HepG2 (cell line): ENCODE measurements around the gene PCNT. TPM values are rescaled to one million over a fixed set of nuclear protein-coding genes. Genes with fewer than 3 reads are reported as not detected.

ENCODE experiments used
- ATAC-seq: fragments of 200-7000 bp; cut with Tn5 transposase; 3 replicates; pipeline ENCODE4 v1.9.1; 2020; ENCODE audit warnings: mild to moderate bottlenecking, moderate library complexity
- BruUV-seq: library from RNA; stranded (reverse); fragments of 400-500 nt; replicated peaks from 2 replicates; lab custom pipeline; 2021; lab: Mats Ljungman, UMichigan
- CTCF ChIA-PET: fragments of 300-600 bp; formaldehyde crosslinking; extraction: SDS; loops from one replicate; lab custom pipeline; 2021; ENCODE audit warnings: low total read pairs, inconsistent platforms, low intra/inter-chr PET ratio; lab: Yijun Ruan, JAX
- POLR2A ChIA-PET: fragments of 350-600 bp; sonication (Branson Sonifier 250); formaldehyde crosslinking; loops from one replicate; lab custom pipeline; 2020; ENCODE audit warnings: antibody characterized with exemption, inconsistent platforms; lab: Yijun Ruan, JAX
- DNase-seq: peaks from one replicate; pipeline ENCODE4 v3.0.0-alpha.2; 2015; ENCODE audit warnings: low spot score
- FAIRE-seq: peaks from 3 replicates; lab custom pipeline; 2011; peaks lifted over from hg19 to GRCh38; lab: Jason Lieb, UNC
- H2AFZ ChIP-seq: one replicate; pipeline ENCODE4 v1.6.1; 2011; ENCODE audit warnings: low read length, inconsistent platforms
- H3K27ac ChIP-seq: fragments of 300-600 bp; 3 replicates; pipeline ENCODE4 v1.8.0; 2011; ENCODE audit warnings: mixed run types, mild to moderate bottlenecking, mixed read lengths, low read length, inconsistent platforms; ENCODE audit not compliant: insufficient read depth; ENCODE audit errors: extremely low read length
- H3K27me3 ChIP-seq, 2 experiments: fragments of 200-600 bp in 1 of 2; 2 replicates in 1 of 2; 3 replicates in 1 of 2; pipeline versions ENCODE4 v1.6.0 to v1.8.0; 2011; ENCODE audit warnings: low read length in 2 of 2, mild to moderate bottlenecking in 2 of 2, moderate library complexity in 2 of 2, inconsistent platforms in 1 of 2; ENCODE audit not compliant: insufficient read depth in 2 of 2, control insufficient read depth in 1 of 2
- H3K36me3 ChIP-seq, 2 experiments: fragments of 200-600 bp in 1 of 2; replicated peaks in 1 of 2; 2 replicates in 1 of 2; 3 replicates in 1 of 2; pipeline versions ENCODE4 v1.5.1 to v1.8.0; 2011; ENCODE audit warnings: low read length in 2 of 2, inconsistent platforms in 1 of 2; ENCODE audit not compliant: insufficient read depth in 2 of 2, control insufficient read depth in 1 of 2
- H3K4me1 ChIP-seq: 2 replicates; pipeline ENCODE4 v1.5.1; 2012; ENCODE audit warnings: low read length, inconsistent platforms; ENCODE audit not compliant: insufficient read depth
- H3K4me2 ChIP-seq: 2 replicates; pipeline ENCODE4 v1.6.0; 2011; ENCODE audit warnings: low read depth, low read length, inconsistent platforms
- H3K4me3 ChIP-seq, 3 experiments: fragments of 200-600 bp in 1 of 3; sonication (generic), shearing (Covaris generic) in 1 of 3; replicated peaks in 1 of 3; 2 replicates each; pipeline ENCODE4 v1.5.1; 2011 to 2016; ENCODE audit warnings: low read length in 3 of 3, inconsistent platforms in 2 of 3, low read depth in 2 of 3, mild to moderate bottlenecking in 2 of 3, control low read depth in 1 of 3, mixed read lengths in 1 of 3; ENCODE audit not compliant: insufficient read depth in 1 of 3
- H3K79me2 ChIP-seq: one replicate; pipeline ENCODE4 v1.6.1; 2011; ENCODE audit warnings: low read length, inconsistent platforms; ENCODE audit not compliant: insufficient read depth
- H3K9ac ChIP-seq: 2 replicates; pipeline ENCODE4 v1.6.0; 2011; ENCODE audit warnings: mild to moderate bottlenecking, low read depth, low read length, inconsistent platforms; ENCODE audit not compliant: insufficient read depth
- H3K9me3 ChIP-seq: 2 replicates; pipeline ENCODE4 v1.5.1; 2012; ENCODE audit warnings: mild to moderate bottlenecking, low read length
- H4K20me1 ChIP-seq: 2 replicates; pipeline ENCODE4 v1.6.0; 2011; ENCODE audit warnings: inconsistent platforms, mild to moderate bottlenecking, low read length, moderate library complexity; ENCODE audit not compliant: insufficient read depth
- ARNT ChIP-seq: fragments of 450-650 bp; IDR thresholded peaks from 2 replicates; pipeline ENCODE4 v1.6.1; 2017
- ATRX ChIP-seq: sonication (generic); formaldehyde crosslinking; IDR thresholded peaks from 2 replicates; pipeline ENCODE4 v1.4.0; 2020; ENCODE audit warnings: missing genetic modification reagents, borderline replicate concordance
- CEBPG ChIP-seq: IDR thresholded peaks from 2 replicates; pipeline ENCODE4 v1.6.1; 2016
- GABPA ChIP-seq, 2 experiments: IDR thresholded peaks; 2 replicates each; pipeline ENCODE4 v1.6.1; 2011 to 2016; ENCODE audit warnings: low read depth in 2 of 2, low read length in 1 of 2, missing biosample characterization in 1 of 2, missing genetic modification characterization in 1 of 2
- HOMEZ ChIP-seq: IDR thresholded peaks from 2 replicates; pipeline ENCODE4 v1.6.1; 2016; ENCODE audit warnings: low read depth
- IRF1 ChIP-seq: sonication (generic); formaldehyde crosslinking; IDR thresholded peaks from 2 replicates; pipeline ENCODE4 v1.4.0; 2020; ENCODE audit warnings: low read depth, mild to moderate bottlenecking, missing genetic modification reagents
- MED1 ChIP-seq: sonication (generic); formaldehyde crosslinking; IDR thresholded peaks from 2 replicates; pipeline ENCODE4 v1.4.0; 2020; ENCODE audit warnings: missing genetic modification reagents
- MED13 ChIP-seq: sonication (generic); formaldehyde crosslinking; IDR thresholded peaks from 2 replicates; pipeline ENCODE4 v1.5.0; 2020; ENCODE audit warnings: missing genetic modification reagents
- NONO ChIP-seq, 2 experiments: fragments of 450-650 bp in 1 of 2; sonication (generic) in 1 of 2; formaldehyde crosslinking in 1 of 2; IDR thresholded peaks in 1 of 2; conservative IDR thresholded peaks in 1 of 2; 2 replicates each; pipeline versions ENCODE4 v1.6.1 to v1.8.0; 2017 to 2022; ENCODE audit warnings: mild to moderate bottlenecking in 1 of 2, missing genetic modification reagents in 1 of 2, moderate library complexity in 1 of 2
- XBP1 ChIP-seq: sonication (generic); formaldehyde crosslinking; IDR thresholded peaks from 2 replicates; pipeline ENCODE4 v1.5.0; 2020; ENCODE audit warnings: missing genetic modification reagents
- ZBTB14 ChIP-seq: sonication (generic); formaldehyde crosslinking; IDR thresholded peaks from 2 replicates; pipeline ENCODE4 v1.4.0; 2020; ENCODE audit warnings: missing genetic modification reagents
- ZNF562 ChIP-seq: sonication (generic); formaldehyde crosslinking; IDR thresholded peaks from 2 replicates; pipeline ENCODE4 v1.8.0; 2022; ENCODE audit warnings: missing genetic modification reagents, borderline replicate concordance
- WGBS: methylation state at CpG from one replicate; pipeline ENCODE4 v1.1.6; 2017; ENCODE audit warnings: low lambda C conversion rate; 5-methylcytosine and 5-hydroxymethylcytosine counted together
- in situ Hi-C: cut with HindIII; loops from 2 replicates; pipeline ENCODE4 v1.10.0; 2017; ENCODE audit warnings: low pct_unique_long_range_greater_than_20kb; ENCODE audit not compliant: extremely low pct_ligation_motif_present
- intact Hi-C: fragments of 100-400 bp; cut with micrococcal nuclease; formaldehyde crosslinking; loops from one replicate; pipeline ENCODE4 v1.10.0; 2022; ENCODE audit not compliant: unreplicated experiment
- polyA plus RNA-seq, 8 experiments: library from polyadenylated mRNA; depleted of rRNA in 3 of 8; stranded (reverse) in 7 of 8; unstranded in 1 of 8; fragments of >200 nt; fragmentation: Illumina TruSeq in 4 of 8; extraction: Trizol in 4 of 8; gene quantifications; 2 replicates each; pipeline versions ENCODE4 v1.2.1 to v1.2.3, GENCODE V29; 2011 to 2016; ENCODE audit warnings: low read depth in 4 of 8, missing spikeins in 1 of 8, mixed read lengths in 1 of 8; ENCODE audit not compliant: insufficient read depth in 1 of 8
- total RNA-seq, 5 experiments: library from RNA; depleted of rRNA; stranded (reverse); fragments of >200 nt; fragmentation: Illumina TruSeq; extraction: Trizol; gene quantifications; 2 replicates each; pipeline ENCODE4 v1.2.3, GENCODE V29; 2016; ENCODE audit warnings: low read depth in 1 of 5
- TF ChIP-seq, protein P1 (sequence below): sonication (generic); formaldehyde crosslinking; IDR thresholded peaks from 2 replicates; pipeline ENCODE4 v1.9.0; 2021; ENCODE audit warnings: mild to moderate bottlenecking, missing genetic modification reagents

PCNT gene
- total and polyA plus RNA-seq, 2 of the 13 experiments (the other 11 are each of a cell fraction or from before 2014, with no cell fraction given), result 5.6 to 12.4 TPM

DNA sequence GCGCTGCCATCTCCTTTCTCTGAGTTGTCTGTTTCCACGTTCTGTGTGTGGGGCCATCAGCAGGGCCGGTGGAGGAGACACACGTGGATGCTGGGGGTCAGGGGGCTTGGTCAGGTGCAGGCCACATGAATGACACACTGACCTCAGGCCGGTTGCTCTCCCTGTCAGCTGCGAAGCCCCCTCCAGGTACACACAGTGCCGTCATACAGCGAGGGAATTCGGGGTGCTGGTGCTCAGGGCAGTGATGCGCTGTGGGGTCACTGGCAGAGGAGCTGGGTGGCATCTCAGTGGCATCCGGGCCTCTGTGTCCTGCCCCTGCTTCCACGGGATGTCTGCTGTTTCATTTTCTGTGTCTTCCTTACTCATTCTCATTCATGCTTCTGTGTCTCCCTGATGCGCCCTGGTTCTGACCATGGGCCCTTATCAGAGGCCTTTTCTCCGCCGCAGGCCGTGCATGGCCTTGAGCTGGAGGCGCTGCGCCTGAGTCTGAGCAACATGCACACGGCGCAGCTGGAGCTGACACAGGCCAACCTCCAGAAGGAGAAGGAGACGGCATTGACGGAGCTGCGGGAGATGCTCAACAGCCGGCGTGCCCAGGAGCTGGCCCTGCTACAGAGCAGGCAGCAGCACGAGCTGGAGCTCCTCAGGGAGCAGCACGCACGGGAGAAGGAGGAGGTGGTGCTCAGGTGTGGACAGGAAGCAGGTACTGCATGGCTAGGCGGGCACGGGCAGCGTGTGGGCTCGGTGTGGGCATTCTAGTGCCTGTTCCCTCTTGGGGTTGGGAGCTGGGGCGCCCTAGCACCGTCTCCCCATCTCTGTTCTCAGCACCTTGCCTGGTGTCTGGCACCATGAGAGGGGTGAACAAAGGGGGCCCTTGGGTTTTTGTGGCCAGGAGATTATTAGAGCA is 22.6 kb downstream of the PCNT start:
- no peak for ATAC-seq
- WGBS, result 97% methylated on average over 26 of the region's 34 CpGs
- H2AFZ ChIP-seq, result no peak overlapping the region
- H3K9me3 ChIP-seq, result no peaks in the 10 kb centered on the region
- H4K20me1 ChIP-seq, result no peaks in the 10 kb centered on the region; the same call in 1 of the 2 replicates
- no peak overlapping the region for H3K4me2 ChIP-seq
- peaks cover 6% of the 10 kb centered on the region for H3K79me2 ChIP-seq
- POLR2A ChIA-PET, result no interaction called here
- no peak overlapping the region for H3K9ac ChIP-seq
- DNase-seq, result no peak
- no peaks in the 10 kb centered on the region for H3K27me3 ChIP-seq
- no peaks in the 10 kb centered on the region for H3K4me1 ChIP-seq
- H3K4me3 ChIP-seq, result no peak overlapping the region
- intact Hi-C loops, result no loop called here
- peaks cover 27 to 60% of the 10 kb centered on the region in 2 experiments for H3K36me3 ChIP-seq
- in situ Hi-C loops, result no loop called here
- CTCF ChIA-PET, result no interaction called here
- no peak overlapping the region for H3K27ac ChIP-seq
- no TSS peak for BruUV-seq
- FAIRE-seq, result no peak
- TF ChIP-seq CEBPG (CRISPR knock-in tag) (no peak), ZNF562 (no peak), XBP1 (CRISPR knock-in tag) (no peak), ZBTB14 (CRISPR knock-in tag) (no peak), ARNT (no peak), IRF1 (CRISPR knock-in tag) (no peak), MED13 (CRISPR knock-in tag) (no peak), ATRX (CRISPR knock-in tag) (no peak), HOMEZ (CRISPR knock-in tag) (no peak), GABPA (IDR thresholded peaks at IDR 0.05; ENCODE audit: low read depth, low read length) (no peak), GABPA (CRISPR knock-in tag; IDR thresholded peaks at IDR 0.05; ENCODE audit: low read depth) (no peak), MED1 (CRISPR knock-in tag) (no peak), NONO (IDR thresholded peaks at IDR 0.05) (no peak), NONO (CRISPR knock-in tag; conservative IDR thresholded peaks at IDR 0.05) (no peak)
- TF ChIP-seq, protein P1, sequence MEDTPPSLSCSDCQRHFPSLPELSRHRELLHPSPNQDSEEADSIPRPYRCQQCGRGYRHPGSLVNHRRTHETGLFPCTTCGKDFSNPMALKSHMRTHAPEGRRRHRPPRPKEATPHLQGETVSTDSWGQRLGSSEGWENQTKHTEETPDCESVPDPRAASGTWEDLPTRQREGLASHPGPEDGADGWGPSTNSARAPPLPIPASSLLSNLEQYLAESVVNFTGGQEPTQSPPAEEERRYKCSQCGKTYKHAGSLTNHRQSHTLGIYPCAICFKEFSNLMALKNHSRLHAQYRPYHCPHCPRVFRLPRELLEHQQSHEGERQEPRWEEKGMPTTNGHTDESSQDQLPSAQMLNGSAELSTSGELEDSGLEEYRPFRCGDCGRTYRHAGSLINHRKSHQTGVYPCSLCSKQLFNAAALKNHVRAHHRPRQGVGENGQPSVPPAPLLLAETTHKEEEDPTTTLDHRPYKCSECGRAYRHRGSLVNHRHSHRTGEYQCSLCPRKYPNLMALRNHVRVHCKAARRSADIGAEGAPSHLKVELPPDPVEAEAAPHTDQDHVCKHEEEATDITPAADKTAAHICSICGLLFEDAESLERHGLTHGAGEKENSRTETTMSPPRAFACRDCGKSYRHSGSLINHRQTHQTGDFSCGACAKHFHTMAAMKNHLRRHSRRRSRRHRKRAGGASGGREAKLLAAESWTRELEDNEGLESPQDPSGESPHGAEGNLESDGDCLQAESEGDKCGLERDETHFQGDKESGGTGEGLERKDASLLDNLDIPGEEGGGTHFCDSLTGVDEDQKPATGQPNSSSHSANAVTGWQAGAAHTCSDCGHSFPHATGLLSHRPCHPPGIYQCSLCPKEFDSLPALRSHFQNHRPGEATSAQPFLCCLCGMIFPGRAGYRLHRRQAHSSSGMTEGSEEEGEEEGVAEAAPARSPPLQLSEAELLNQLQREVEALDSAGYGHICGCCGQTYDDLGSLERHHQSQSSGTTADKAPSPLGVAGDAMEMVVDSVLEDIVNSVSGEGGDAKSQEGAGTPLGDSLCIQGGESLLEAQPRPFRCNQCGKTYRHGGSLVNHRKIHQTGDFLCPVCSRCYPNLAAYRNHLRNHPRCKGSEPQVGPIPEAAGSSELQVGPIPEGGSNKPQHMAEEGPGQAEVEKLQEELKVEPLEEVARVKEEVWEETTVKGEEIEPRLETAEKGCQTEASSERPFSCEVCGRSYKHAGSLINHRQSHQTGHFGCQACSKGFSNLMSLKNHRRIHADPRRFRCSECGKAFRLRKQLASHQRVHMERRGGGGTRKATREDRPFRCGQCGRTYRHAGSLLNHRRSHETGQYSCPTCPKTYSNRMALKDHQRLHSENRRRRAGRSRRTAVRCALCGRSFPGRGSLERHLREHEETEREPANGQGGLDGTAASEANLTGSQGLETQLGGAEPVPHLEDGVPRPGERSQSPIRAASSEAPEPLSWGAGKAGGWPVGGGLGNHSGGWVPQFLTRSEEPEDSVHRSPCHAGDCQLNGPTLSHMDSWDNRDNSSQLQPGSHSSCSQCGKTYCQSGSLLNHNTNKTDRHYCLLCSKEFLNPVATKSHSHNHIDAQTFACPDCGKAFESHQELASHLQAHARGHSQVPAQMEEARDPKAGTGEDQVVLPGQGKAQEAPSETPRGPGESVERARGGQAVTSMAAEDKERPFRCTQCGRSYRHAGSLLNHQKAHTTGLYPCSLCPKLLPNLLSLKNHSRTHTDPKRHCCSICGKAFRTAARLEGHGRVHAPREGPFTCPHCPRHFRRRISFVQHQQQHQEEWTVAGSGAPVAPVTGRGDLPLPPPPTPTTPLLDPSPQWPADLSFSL, result no peak
